ENCODE data around the gene PCDHB8. TPM values are rescaled to one million over a fixed set of nuclear protein-coding genes. Genes with fewer than 3 reads are reported as not detected.
A peak's percentile ranks its signal among the peaks of the same experiment; 100 is the strongest.
"Not testable (repeated sequence)": the region's sequence is repeated elsewhere in the genome, so short reads cannot be mapped to it uniquely, and the experiment has no call there.

Gene PCDHB8
- total RNA-seq, 1 experiment from 2014 or later: 0.22 TPM

DNA sequence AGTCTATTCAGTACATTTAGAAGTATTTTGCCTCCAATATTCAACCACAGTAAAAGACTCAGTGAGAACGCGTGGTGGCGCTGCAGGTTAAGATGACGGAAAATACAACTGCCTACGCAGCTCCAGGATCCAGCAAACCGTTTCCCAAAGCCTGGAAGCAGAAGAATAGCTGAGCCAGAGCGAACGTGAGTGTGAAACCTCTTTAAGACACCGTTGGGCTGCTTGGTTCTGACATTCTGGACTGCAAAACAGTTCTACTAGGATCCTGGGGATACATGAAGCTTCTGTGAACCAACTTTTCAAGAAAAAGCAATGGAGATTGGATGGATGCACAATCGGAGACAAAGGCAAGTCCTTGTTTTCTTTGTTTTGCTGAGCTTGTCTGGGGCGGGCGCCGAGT lies 4.7 kb downstream of the PCDHB8 start, which contains the start of gene PCDHB16:
TSS of gene PCDHB16 (plus strand) at position 140 of the 400 bp plus-strand sequence. CDS start at position 313, 173 bp downstream.
- DNase-seq (ENCODE audit: extremely low read depth, low read depth): peak; percentile 60

DNA sequence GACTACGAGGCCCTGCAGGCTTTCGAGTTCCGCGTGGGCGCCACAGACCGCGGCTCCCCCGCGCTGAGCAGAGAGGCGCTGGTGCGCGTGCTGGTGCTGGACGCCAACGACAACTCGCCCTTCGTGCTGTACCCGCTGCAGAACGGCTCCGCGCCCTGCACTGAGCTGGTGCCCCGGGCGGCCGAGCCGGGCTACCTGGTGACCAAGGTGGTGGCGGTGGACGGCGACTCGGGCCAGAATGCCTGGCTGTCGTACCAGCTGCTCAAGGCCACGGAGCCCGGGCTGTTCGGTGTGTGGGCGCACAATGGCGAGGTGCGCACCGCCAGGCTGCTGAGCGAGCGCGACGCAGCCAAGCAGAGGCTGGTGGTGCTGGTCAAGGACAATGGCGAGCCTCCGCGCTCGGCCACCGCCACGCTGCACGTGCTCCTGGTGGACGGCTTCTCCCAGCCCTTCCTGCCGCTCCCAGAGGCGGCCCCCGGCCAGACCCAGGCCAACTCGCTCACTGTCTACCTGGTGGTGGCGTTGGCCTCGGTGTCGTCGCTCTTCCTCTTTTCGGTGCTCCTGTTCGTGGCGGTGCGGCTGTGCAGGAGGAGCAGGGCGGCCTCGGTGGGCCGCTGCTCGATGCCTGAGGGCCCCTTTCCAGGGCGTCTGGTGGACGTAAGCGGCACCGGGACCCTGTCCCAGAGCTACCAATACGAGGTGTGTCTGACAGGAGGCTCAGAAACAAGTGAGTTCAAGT lies 6.7 kb downstream of the PCDHB8 start:
- DNase-seq (ENCODE audit: extremely low read depth, low read depth): not testable (repeated sequence)

DNA sequence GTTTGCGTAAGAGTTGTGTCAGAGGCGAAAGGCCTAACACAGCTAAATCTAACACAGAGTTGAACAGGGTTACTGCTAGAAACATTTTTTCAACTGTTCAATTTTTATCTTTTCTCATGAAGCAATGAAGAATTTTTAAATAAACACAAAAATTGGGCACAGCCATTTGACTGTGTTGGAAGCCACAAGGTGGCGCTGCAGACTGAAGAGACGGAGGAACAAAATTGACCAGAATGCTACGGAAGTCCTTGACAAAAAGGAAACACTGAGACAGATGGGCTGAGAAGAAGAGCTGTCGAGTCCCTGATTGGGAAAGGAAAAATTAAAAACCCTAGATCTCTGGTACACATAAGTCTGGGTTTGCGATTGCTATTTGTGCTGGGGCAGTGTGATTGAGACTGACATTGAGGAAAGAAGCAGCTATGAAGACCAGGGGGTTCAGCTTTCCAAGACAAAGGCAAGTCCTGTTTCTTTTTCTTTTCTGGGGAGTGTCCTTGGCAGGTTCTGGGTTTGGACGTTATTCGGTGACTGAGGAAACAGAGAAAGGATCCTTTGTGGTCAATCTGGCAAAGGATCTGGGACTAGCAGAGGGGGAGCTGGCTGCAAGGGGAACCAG lies 9.4 kb downstream of the PCDHB8 start, which contains the start of gene PCDHB9:
TSS of gene PCDHB9 (plus strand) at position 265 of the 616 bp plus-strand sequence. CDS start at position 423, 158 bp downstream.
- DNase-seq (ENCODE audit: extremely low read depth, low read depth): peak; percentile 18

DNA sequence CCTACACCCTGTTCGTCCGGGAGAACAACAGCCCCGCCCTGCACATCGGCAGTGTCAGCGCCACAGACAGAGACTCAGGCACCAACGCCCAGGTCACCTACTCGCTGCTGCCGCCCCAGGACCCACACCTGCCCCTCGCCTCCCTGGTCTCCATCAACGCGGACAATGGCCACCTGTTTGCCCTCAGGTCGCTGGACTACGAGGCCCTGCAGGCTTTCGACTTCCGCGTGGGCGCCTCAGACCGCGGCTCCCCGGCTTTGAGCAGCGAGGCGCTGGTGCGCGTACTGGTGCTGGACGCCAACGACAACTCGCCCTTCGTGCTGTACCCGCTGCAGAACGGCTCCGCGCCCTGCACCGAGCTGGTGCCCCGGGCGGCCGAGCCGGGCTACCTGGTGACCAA lies 11.1 kb downstream of the PCDHB8 start:
- DNase-seq (ENCODE audit: extremely low read depth, low read depth): not testable (repeated sequence)

DNA sequence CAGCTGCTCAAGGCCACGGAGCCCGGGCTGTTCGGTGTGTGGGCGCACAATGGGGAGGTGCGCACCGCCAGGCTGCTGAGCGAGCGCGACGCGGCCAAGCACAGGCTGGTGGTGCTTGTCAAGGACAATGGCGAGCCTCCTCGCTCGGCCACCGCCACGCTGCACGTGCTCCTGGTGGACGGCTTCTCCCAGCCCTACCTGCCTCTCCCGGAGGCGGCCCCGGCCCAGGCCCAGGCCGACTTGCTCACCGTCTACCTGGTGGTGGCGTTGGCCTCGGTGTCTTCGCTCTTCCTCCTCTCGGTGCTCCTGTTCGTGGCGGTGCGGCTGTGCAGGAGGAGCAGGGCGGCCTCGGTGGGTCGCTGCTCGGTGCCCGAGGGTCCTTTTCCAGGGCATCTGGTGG lies 11.5 kb downstream of the PCDHB8 start:
- not testable (repeated sequence) for DNase-seq (ENCODE audit: extremely low read depth, low read depth)

DNA sequence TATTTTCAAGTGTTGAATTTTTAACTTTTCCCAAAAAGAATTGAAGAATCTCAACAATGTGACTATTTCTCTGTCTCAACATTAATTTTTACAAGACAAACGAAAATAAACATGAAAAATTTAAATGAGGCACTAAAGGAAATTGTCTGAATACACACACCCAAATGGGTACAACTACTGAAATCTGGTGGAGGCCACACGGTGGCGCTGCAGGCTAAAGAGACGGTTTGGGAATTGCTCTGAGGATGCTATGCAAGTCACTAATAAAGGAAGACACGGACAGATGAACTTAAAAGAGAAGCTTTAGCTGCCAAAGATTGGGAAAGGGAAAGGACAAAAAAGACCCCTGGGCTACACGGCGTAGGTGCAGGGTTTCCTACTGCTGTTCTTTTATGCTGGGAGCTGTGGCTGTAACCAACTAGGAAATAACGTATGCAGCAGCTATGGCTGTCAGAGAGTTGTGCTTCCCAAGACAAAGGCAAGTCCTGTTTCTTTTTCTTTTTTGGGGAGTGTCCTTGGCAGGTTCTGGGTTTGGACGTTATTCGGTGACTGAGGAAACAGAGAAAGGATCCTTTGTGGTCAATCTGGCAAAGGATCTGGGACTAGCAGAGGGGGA lies 14.6 kb downstream of the PCDHB8 start, which contains the start of gene PCDHB10:
TSS of gene PCDHB10 (plus strand) at position 244 of the 616 bp plus-strand sequence. CDS start at position 444, 200 bp downstream.
- peak; percentile 45 for DNase-seq (ENCODE audit: extremely low read depth, low read depth)

DNA sequence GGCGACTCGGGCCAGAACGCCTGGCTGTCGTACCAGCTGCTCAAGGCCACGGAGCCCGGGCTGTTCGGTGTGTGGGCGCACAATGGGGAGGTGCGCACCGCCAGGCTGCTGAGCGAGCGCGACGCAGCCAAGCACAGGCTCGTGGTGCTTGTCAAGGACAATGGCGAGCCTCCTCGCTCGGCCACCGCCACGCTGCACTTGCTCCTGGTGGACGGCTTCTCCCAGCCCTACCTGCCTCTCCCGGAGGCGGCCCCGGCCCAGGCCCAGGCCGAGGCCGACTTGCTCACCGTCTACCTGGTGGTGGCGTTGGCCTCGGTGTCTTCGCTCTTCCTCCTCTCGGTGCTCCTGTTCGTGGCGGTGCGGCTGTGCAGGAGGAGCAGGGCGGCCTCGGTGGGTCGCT lies 16.7 kb downstream of the PCDHB8 start:
- not testable (repeated sequence) for DNase-seq (ENCODE audit: extremely low read depth, low read depth)

DNA sequence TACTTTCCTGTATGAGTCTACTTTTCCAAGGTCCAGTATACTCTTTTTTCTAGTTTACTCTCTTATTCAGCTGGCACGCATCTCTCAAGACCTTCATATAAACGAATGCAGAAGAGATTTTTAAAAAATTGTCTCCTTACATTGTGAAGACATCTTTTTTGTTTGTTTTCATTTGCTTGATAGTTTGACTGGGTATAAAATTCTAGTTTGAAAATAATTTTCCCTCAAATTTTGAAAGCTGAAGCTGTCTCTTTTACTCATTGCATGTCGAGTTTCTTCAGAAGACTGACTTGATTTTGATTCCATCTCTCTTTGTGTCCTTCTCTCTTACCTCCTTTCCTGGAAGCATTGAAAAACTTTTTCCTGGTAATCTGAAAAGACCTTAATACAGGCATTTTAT lies 18.8 kb downstream of the PCDHB8 start:
- no peak for DNase-seq (ENCODE audit: extremely low read depth, low read depth)

DNA sequence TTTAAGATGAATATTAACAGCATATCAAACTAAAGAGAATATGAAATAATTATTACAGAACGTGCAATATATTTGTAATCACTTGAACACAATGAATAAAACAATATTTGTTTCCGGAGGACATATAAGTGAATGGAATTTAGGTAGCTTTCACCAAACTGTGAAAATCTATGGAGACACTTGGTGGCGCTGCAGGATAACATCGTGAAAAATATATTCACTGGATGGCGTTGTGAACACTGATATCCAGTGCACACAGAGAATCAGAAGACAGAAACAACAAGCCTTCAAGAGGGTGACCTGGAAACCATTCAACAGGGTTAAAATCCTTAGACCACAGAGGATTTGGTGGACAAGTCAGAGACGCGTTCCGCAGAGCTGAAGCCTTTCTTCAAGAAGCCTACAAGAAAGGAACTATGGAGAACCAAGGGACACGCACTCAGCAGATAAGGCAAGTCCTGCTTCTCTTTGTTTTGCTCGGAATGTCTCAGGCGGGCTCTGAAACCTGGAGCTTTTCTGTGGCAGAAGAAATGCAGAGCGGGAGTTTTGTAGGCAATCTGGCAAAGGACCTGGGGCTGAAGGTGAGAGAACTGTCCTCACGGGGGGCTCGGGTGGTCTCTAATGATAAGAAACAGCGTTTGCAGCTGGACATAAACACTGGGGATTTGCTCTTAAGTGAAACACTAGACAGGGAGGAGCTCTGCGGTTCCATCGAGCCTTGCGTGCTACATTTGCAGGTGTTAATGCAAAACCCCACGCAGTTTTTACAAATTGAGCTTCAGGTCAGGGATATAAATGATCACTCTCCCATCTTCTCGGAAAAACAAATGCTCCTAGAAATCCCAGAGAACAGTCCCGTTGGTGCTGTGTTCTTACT lies 22.0 kb downstream of the PCDHB8 start, which contains the start of gene PCDHB11:
TSS of gene PCDHB11 (plus strand) at position 269 of the 877 bp plus-strand sequence. CDS start at position 417, 148 bp downstream.
- DNase-seq (ENCODE audit: extremely low read depth, low read depth): peak; percentile 69

DNA sequence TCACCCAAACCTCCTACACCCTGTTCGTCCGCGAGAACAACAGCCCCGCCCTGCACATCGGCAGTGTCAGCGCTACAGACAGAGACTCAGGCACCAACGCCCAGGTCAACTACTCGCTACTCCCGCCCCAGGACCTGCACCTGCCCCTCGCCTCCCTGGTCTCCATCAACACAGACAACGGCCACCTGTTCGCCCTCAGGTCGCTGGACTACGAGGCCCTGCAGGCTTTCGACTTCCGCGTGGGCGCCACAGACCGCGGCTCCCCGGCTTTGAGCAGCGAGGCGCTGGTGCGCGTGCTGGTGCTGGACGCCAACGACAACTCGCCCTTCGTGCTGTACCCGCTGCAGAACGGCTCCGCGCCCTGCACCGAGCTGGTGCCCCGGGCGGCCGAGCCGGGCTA lies 23.5 kb downstream of the PCDHB8 start:
- not testable (repeated sequence) for DNase-seq (ENCODE audit: extremely low read depth, low read depth)

DNA sequence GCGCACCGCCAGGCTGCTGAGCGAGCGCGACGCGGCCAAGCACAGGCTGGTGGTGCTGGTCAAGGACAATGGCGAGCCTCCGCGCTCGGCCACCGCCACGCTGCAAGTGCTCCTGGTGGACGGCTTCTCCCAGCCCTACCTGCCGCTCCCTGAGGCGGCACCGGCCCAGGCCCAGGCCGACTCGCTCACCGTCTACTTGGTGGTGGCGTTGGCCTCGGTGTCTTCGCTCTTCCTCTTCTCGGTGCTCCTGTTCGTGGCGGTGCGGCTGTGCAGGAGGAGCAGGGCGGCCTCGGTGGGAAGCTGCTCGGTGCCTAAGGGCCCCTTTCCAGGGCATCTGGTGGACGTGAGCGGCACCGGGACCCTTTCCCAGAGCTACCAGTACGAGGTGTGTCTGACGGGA lies 24.1 kb downstream of the PCDHB8 start:
- not testable (repeated sequence) for DNase-seq (ENCODE audit: extremely low read depth, low read depth)

DNA sequence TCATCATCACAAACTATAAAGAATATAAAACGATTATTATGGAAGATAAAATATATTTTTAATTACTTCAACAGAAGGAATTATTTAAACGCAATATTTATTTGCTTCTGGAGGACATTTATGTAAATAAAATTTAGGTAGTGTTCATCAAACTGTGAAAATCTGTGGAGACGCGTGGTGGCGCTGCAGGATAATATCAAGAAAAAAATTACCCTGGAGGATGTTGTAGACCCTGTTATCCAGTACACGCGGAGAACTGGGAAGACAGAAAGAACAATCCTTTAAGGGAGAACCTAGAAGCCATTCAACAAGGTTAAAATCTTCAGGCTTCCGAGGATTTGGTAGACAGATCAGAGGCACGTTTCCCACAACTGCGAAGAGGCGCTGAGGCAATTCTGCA lies 30.9 kb downstream of the PCDHB8 start, which contains the start of gene PCDHB12:
TSS of gene PCDHB12 (plus strand) at position 242 of the 400 bp plus-strand sequence. CDS start 189 bp downstream, outside the sequence.
- DNase-seq (ENCODE audit: extremely low read depth, low read depth): peak; percentile 20

DNA sequence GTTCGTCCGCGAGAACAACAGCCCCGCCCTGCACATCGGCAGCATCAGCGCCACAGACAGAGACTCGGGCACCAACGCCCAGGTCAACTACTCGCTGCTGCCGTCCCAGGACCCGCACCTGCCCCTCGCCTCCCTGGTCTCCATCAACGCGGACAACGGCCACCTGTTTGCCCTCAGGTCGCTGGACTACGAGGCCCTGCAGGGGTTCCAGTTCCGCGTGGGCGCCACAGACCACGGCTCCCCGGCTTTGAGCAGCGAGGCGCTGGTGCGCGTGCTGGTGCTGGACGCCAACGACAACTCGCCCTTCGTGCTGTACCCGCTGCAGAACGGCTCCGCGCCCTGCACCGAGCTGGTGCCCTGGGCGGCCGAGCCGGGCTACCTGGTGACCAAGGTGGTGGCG lies 32.7 kb downstream of the PCDHB8 start:
- DNase-seq (ENCODE audit: extremely low read depth, low read depth): not testable (repeated sequence)

DNA sequence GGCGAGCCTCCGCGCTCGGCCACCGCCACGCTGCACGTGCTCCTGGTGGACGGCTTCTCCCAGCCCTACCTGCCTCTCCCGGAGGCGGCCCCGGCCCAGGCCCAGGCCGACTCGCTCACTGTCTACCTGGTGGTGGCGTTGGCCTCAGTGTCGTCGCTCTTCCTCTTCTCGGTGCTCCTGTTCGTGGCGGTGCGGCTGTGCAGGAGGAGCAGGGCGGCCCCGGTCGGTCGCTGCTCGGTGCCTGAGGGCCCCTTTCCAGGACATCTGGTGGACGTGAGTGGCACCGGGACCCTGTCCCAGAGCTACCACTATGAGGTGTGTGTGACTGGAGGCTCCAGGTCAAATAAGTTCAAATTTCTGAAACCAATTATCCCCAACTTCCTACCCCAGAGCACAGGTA lies 33.3 kb downstream of the PCDHB8 start:
- DNase-seq (ENCODE audit: extremely low read depth, low read depth): not testable (repeated sequence)

DNA sequence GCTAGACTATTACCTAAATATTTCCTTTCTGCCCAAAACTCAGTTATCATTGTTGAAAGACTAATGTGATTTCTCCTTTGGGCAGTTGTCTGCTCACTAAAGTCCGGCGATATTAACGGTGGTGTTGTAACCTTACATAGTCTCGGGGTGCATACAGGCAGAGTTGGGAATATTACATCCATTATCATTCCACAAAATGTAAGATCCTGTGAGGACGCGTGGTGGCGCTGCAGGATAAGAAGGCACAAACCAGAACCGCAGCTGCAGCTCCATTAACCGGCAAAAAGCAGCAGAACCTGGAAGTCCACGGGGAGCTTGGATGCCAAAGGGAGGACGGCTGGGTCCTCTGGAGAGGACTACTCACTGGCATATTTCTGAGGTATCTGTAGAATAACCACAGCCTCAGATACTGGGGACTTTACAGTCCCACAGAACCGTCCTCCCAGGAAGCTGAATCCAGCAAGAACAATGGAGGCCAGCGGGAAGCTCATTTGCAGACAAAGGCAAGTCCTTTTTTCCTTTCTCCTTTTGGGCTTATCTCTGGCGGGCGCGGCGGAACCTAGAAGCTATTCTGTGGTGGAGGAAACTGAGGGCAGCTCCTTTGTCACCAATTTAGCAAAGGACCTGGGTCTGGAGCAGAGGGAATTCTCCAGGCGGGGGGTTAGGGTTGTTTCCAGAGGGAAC lies 36.2 kb downstream of the PCDHB8 start, which contains the start of gene PCDHB13:
TSS of gene PCDHB13 (plus strand) at position 264 of the 684 bp plus-strand sequence. CDS start at position 469, 205 bp downstream.
- peak; percentile 63 for DNase-seq (ENCODE audit: extremely low read depth, low read depth)

DNA sequence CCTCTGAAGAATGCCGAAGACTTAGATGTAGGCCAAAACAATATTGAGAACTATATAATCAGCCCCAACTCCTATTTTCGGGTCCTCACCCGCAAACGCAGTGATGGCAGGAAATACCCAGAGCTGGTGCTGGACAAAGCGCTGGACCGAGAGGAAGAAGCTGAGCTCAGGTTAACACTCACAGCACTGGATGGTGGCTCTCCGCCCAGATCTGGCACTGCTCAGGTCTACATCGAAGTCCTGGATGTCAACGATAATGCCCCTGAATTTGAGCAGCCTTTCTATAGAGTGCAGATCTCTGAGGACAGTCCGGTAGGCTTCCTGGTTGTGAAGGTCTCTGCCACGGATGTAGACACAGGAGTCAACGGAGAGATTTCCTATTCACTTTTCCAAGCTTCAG lies 37.0 kb downstream of the PCDHB8 start:
- not testable (repeated sequence) for DNase-seq (ENCODE audit: extremely low read depth, low read depth)

DNA sequence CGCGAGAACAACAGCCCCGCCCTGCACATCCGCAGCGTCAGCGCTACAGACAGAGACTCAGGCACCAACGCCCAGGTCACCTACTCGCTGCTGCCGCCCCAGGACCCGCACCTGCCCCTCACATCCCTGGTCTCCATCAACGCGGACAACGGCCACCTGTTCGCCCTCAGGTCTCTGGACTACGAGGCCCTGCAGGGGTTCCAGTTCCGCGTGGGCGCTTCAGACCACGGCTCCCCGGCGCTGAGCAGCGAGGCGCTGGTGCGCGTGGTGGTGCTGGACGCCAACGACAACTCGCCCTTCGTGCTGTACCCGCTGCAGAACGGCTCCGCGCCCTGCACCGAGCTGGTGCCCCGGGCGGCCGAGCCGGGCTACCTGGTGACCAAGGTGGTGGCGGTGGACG lies 37.9 kb downstream of the PCDHB8 start:
- DNase-seq (ENCODE audit: extremely low read depth, low read depth): not testable (repeated sequence)

DNA sequence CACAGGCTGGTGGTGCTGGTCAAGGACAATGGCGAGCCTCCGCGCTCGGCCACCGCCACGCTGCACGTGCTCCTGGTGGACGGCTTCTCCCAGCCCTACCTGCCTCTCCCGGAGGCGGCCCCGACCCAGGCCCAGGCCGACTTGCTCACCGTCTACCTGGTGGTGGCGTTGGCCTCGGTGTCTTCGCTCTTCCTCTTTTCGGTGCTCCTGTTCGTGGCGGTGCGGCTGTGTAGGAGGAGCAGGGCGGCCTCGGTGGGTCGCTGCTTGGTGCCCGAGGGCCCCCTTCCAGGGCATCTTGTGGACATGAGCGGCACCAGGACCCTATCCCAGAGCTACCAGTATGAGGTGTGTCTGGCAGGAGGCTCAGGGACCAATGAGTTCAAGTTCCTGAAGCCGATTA lies 38.4 kb downstream of the PCDHB8 start:
- not testable (repeated sequence) for DNase-seq (ENCODE audit: extremely low read depth, low read depth)

DNA sequence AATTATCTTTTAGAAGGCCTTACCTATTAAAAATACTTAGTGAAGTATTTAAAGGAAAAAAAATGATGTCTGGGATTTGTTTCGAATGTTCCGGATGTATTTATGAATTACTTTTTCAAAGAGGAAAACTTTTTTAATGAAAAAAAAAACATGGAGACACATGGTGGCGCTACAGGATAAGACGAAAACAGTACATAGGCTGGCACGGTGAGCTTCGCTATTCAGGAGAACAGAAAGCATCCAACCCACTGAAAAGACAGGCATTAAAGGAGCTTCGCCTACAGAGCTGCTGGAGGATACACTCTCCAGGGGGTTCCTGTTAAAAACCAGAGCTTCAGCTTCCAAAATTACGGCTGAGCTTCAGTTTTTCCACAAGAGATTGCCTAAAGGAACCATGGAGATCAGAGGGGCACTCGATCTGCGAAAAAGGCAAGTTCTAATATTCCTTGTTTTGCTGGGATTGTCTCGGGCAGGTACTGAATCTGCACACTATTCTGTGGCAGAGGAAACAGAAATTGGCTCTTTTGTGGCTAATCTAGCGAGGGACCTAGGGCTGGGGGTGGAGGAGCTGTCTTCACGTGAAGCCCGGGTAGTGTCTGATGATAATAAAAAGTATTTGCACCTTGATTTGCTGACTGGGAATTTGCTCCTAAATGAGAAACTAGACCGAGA lies 45.7 kb downstream of the PCDHB8 start, which contains the start of gene PCDHB14:
TSS of gene PCDHB14 (plus strand) at position 232 of the 672 bp plus-strand sequence. CDS start at position 395, 163 bp downstream.
- peak; percentile 48 for DNase-seq (ENCODE audit: extremely low read depth, low read depth)

Measured in NCI-H460 (cell line).